K562 (cell line): Measurements from ENCODE around the gene CCDC194. TPM values are rescaled to one million over a fixed set of nuclear protein-coding genes. Genes with fewer than 3 reads are reported as not detected.

Experiments used
- ATAC-seq: fragments of 200-7000 bp; cut with Tn5 transposase; 3 replicates; pipeline ENCODE4 v1.9.1; 2020; ENCODE audit warnings: moderate library complexity
- BruUV-seq: library from RNA; stranded (reverse); fragments of 400-500 nt; replicated peaks from 2 replicates; lab custom pipeline; 2021; lab: Mats Ljungman, UMichigan
- CTCF ChIA-PET: fragments of 300-600 bp; formaldehyde crosslinking; extraction: SDS; loops from one replicate; lab custom pipeline; 2021; ENCODE audit warnings: low intra/inter-chr PET ratio; lab: Yijun Ruan, JAX
- POLR2A ChIA-PET: fragments of 300-600, 350-650 bp; sonication (Branson Sonifier 250); formaldehyde crosslinking; extraction: SDS; loops from one replicate; lab custom pipeline; 2021; ENCODE audit warnings: antibody characterized with exemption, inconsistent platforms; lab: Yijun Ruan, JAX
- DNase-seq, 4 experiments: peaks; one replicate each; pipeline versions ENCODE4 v3.0.0 to v3.0.0-alpha.2; 2011 to 2018; ENCODE audit warnings: low spot score in 3 of 4, mixed read lengths in 3 of 4; ENCODE audit errors: extremely low read depth in 1 of 4
- FAIRE-seq: peaks from 2 replicates; lab custom pipeline; 2011; peaks lifted over from hg19 to GRCh38; lab: Jason Lieb, UNC
- H2AFZ ChIP-seq: 2 replicates; pipeline ENCODE4 v1.6.0; 2011; ENCODE audit warnings: low read depth, low read length, control low read depth, inconsistent platforms
- H3K27ac ChIP-seq: fragments of 200-600 bp; 3 replicates; pipeline ENCODE4 v1.8.0; 2011; ENCODE audit warnings: low read depth, mild to moderate bottlenecking, control low read depth, inconsistent platforms, low read length, moderate library complexity, mixed read lengths; ENCODE audit errors: extremely low read depth
- H3K27me3 ChIP-seq, 2 experiments: fragments of 300-600 bp in 1 of 2; 2 replicates in 1 of 2; 3 replicates in 1 of 2; pipeline versions ENCODE4 v1.6.0 to v1.8.0; 2011; ENCODE audit warnings: inconsistent platforms in 2 of 2, low read length in 2 of 2, mild to moderate bottlenecking in 1 of 2, mixed read lengths in 1 of 2, moderate library complexity in 1 of 2; ENCODE audit not compliant: control insufficient read depth in 2 of 2, insufficient read depth in 2 of 2
- H3K36me3 ChIP-seq: fragments of 300-600 bp; 3 replicates; pipeline ENCODE4 v1.8.0; 2011; ENCODE audit warnings: mild to moderate bottlenecking, low read length, inconsistent platforms; ENCODE audit not compliant: control insufficient read depth, insufficient read depth
- H3K4me1 ChIP-seq, 2 experiments: fragments of 200-600 bp in 1 of 2; replicated peaks in 1 of 2; 2 replicates in 1 of 2; 3 replicates in 1 of 2; pipeline versions ENCODE4 v1.5.1 to v1.8.0; 2011; ENCODE audit warnings: inconsistent platforms in 2 of 2, low read length in 2 of 2, mild to moderate bottlenecking in 1 of 2, mixed read lengths in 1 of 2, moderate library complexity in 1 of 2; ENCODE audit not compliant: control insufficient read depth in 2 of 2, insufficient read depth in 2 of 2
- H3K4me2 ChIP-seq: 2 replicates; pipeline ENCODE4 v1.6.1; 2011; ENCODE audit warnings: low read length, control low read depth, inconsistent platforms, mixed read lengths; ENCODE audit not compliant: insufficient read depth
- H3K4me3 ChIP-seq: fragments of 200-600 bp; sonication (generic), shearing (Covaris generic); 2 replicates; pipeline ENCODE4 v1.5.1; 2016; ENCODE audit warnings: control low read depth, inconsistent platforms
- H3K79me2 ChIP-seq: fragments of 200-600 bp; 3 replicates; pipeline ENCODE4 v1.8.0; 2011; ENCODE audit warnings: low read length, inconsistent platforms; ENCODE audit not compliant: control insufficient read depth, insufficient read depth
- H3K9ac ChIP-seq, 2 experiments: 2 replicates each; pipeline versions ENCODE4 v1.6.0 to v1.6.1; 2011; ENCODE audit warnings: low read depth in 2 of 2, low read length in 2 of 2, control low read depth in 1 of 2, inconsistent platforms in 1 of 2, mild to moderate bottlenecking in 1 of 2, mixed read lengths in 1 of 2; ENCODE audit not compliant: insufficient read depth in 1 of 2
- H3K9me1 ChIP-seq: one replicate; pipeline ENCODE4 v1.6.0; 2011; ENCODE audit warnings: inconsistent platforms, mild to moderate bottlenecking, low read length, moderate library complexity; ENCODE audit not compliant: control insufficient read depth, insufficient read depth
- H3K9me3 ChIP-seq: replicated peaks from 2 replicates; pipeline ENCODE4 v1.5.1; 2011; ENCODE audit warnings: low read depth, low read length, inconsistent platforms; ENCODE audit not compliant: control insufficient read depth, insufficient read depth
- H4K20me1 ChIP-seq: replicated peaks from 2 replicates; pipeline ENCODE4 v1.6.1; 2011; ENCODE audit warnings: low read length, inconsistent platforms, mixed read lengths; ENCODE audit not compliant: control insufficient read depth, insufficient read depth
- ARNT ChIP-seq, 2 experiments: fragments of 450-650 bp; IDR thresholded peaks; 2 replicates each; pipeline ENCODE4 v1.6.1; 2016; ENCODE audit warnings: mild to moderate bottlenecking in 1 of 2
- GABPB1 ChIP-seq: sonication (generic); formaldehyde crosslinking; IDR thresholded peaks from 2 replicates; pipeline ENCODE4 v1.8.0; 2022; ENCODE audit warnings: mild to moderate bottlenecking, missing genetic modification reagents
- HDAC3 ChIP-seq: fragments of 450-650 bp; IDR thresholded peaks from 2 replicates; pipeline ENCODE4 v1.6.1; 2018; ENCODE audit warnings: borderline replicate concordance, mild to moderate bottlenecking, moderate library complexity; ENCODE audit not compliant: partially characterized antibody
- MCM7 ChIP-seq, 2 experiments: fragments of 450-650 bp; IDR thresholded peaks; 2 replicates each; pipeline ENCODE4 v1.6.1; 2016 to 2018
- RBBP5 ChIP-seq: fragments of 200-600 bp; sonication (generic); IDR thresholded peaks from 2 replicates; pipeline ENCODE4 v1.6.1; 2012; ENCODE audit warnings: borderline replicate concordance, mild to moderate bottlenecking, low read length, control low read depth, inconsistent platforms; ENCODE audit not compliant: insufficient read depth, poor library complexity, severe bottlenecking
- RREB1 ChIP-seq: fragments of 250-450 bp; sonication (Bioruptor Pico); IDR thresholded peaks from 2 replicates; pipeline ENCODE4 v1.4.0; 2020
- WGBS: fragments of 100-300 bp; shearing (Covaris generic); methylation state at CpG from one replicate; pipeline ENCODE4 v1.1.6; 2016; ENCODE audit warnings: low coverage, mixed read lengths; ENCODE audit not compliant: insufficient coverage; ENCODE audit errors: missing lambda C conversion rate; 5-methylcytosine and 5-hydroxymethylcytosine counted together
- in situ Hi-C: fragments of 300-500 bp; cut with MboI; formaldehyde crosslinking; loops from 4 replicates; pipeline ENCODE4 v1.15.0; 2018; ENCODE audit warnings: inconsistent platforms, mixed read lengths
- intact Hi-C: fragments of 100-400 bp; cut with micrococcal nuclease; formaldehyde crosslinking; loops from 2 replicates; pipeline ENCODE4 v1.14.2; 2022
- polyA plus RNA-seq, 8 experiments: library from polyadenylated mRNA; depleted of rRNA in 4 of 8; stranded (reverse) in 5 of 8; unstranded in 3 of 8; fragments of >200 nt; fragmentation: Nextera tagmentation in 2 of 8; fragmentation: Illumina TruSeq in 1 of 8; extraction: Ambion mirVana in 2 of 8; extraction: Trizol in 1 of 8; gene quantifications; 2 replicates each; pipeline versions ENCODE4 v1.2.1 to v1.2.3, GENCODE V29; 2011 to 2014; ENCODE audit warnings: inconsistent platforms in 1 of 8, missing spikeins in 1 of 8
- total RNA-seq, 7 experiments: library from RNA; depleted of rRNA in 6 of 7; stranded (reverse); fragments of >200 nt in 6 of 7; fragmentation: Illumina TruSeq in 2 of 7; extraction: Trizol in 2 of 7; gene quantifications; 2 replicates each; pipeline versions ENCODE4 v1.2.1 to v1.2.3, GENCODE V29; 2011 to 2021; ENCODE audit warnings: low replicate concordance in 1 of 7

Gene CCDC194
- total and polyA plus RNA-seq, 9 of the 15 experiments (the other 6 are each of a cell fraction or from before 2014, with no cell fraction given), result 0.13 to 1.3 (median 0.39) TPM; not detected in 3

- Histone ChIP-seq H3K9ac (peak overlapping the region in 1 of 2 experiments; percentile 45; a peak in 1 of 4 replicates), H3K4me2 (no peak overlapping the region), H3K27me3 (peaks cover 14 to 29% of the 10 kb centered on the region in 2 experiments), H3K9me3 (no peaks in the 10 kb centered on the region), H3K36me3 (no peaks in the 10 kb centered on the region), H4K20me1 (no peaks in the 10 kb centered on the region), H3K9me1 (no peaks in the 10 kb centered on the region), H3K4me1 (no peaks in the 10 kb centered on the region; a peak in 1 of 5 replicates), H3K79me2 (no peaks in the 10 kb centered on the region), H2AFZ (no peak overlapping the region), H3K27ac (no peak overlapping the region), H3K4me3 (no peak overlapping the region)
- ATAC-seq (peak; percentile 46; the same call in 1 of the 3 replicates), DNase-seq (peak in 1 of 4 experiments; percentile 25), FAIRE-seq (no peak)
- ChIA-PET POLR2A (interaction anchor here (0.6 kb wide), 1 partner anchor 217 kb away, joined by 3 read pairs; no protein-coding TSS in a partner anchor), CTCF (no interaction called here)
- no TSS peak for BruUV-seq
- TF ChIP-seq GABPB1 (CRISPR knock-in tag) (no peak), RBBP5 (no peak), RREB1 (CRISPR knock-in tag) (no peak), HDAC3 (no peak), ARNT (IDR thresholded peaks at IDR 0.05) (no peak), MCM7 (IDR thresholded peaks at IDR 0.05) (no peak)
- WGBS, result 18% methylated on average over 6 of the region's 7 CpGs
- intact Hi-C loops (no loop called here), in situ Hi-C loops (no loop called here)
Measured at GRCh38 chr19:17358395-17358794, 35.6 kb downstream of the CCDC194 start.
